CD4-positive, alpha-beta T cell treated with Interleukin-4 for 1 hour (primary cell): ENCODE results near the gene CPNE8.

ENCODE experiments used
- DNase-seq, 2 donors: peaks; one replicate each; pipeline ENCODE4 v3.0.0-alpha.2; 2020 to 2022

CPNE8 gene

GRCh38 chr12:38713294-38713693 lies 192.1 kb downstream of the CPNE8 start:
- DNase-seq, result no peak

- no peak for DNase-seq
These were observed 194.3 kb downstream of the CPNE8 start for GRCh38 chr12:38711054-38711453.

GRCh38 chr12:38708466-38708865 lies 196.9 kb downstream of the CPNE8 start:
- DNase-seq, result no peak

- DNase-seq, result no peak
These were observed 197.7 kb downstream of the CPNE8 start for GRCh38 chr12:38707648-38708047.

- no peak for DNase-seq
These were observed 208.1 kb downstream of the CPNE8 start for GRCh38 chr12:38697289-38697688.

GRCh38 chr12:38695057-38695456 lies 210.3 kb downstream of the CPNE8 start:
- no peak for DNase-seq

GRCh38 chr12:38691164-38691563 lies 214.2 kb downstream of the CPNE8 start:
- no peak for DNase-seq

- no peak for DNase-seq
These were observed 214.7 kb downstream of the CPNE8 start for GRCh38 chr12:38690646-38691045.

- DNase-seq, result no peak
These were observed 215.7 kb downstream of the CPNE8 start for GRCh38 chr12:38689704-38690103.

- DNase-seq, result no peak
These were observed 216.2 kb downstream of the CPNE8 start for GRCh38 chr12:38689195-38689594.

- DNase-seq, result no peak
These were observed 222.9 kb downstream of the CPNE8 start for GRCh38 chr12:38682521-38682920.

- no peak for DNase-seq
These were observed 235.9 kb downstream of the CPNE8 start for GRCh38 chr12:38669530-38669929.

- DNase-seq, result no peak
These were observed 236.3 kb downstream of the CPNE8 start for GRCh38 chr12:38669081-38669480.

- no peak for DNase-seq
These were observed 239.0 kb downstream of the CPNE8 start for GRCh38 chr12:38666425-38666824.

GRCh38 chr12:38664661-38665269 lies 240.6 kb downstream of the CPNE8 start:
- DNase-seq, result no peak

- DNase-seq, result no peak
These were observed 242.6 kb downstream of the CPNE8 start for GRCh38 chr12:38662829-38663228.

- DNase-seq, result no peak
These were observed 251.7 kb downstream of the CPNE8 start for GRCh38 chr12:38653650-38654049.

GRCh38 chr12:38648813-38649212 lies 256.6 kb downstream of the CPNE8 start:
- DNase-seq, result no peak

GRCh38 chr12:38646146-38646545 lies 259.2 kb downstream of the CPNE8 start:
- DNase-seq, result no peak

- no peak for DNase-seq
These were observed 265.8 kb downstream of the CPNE8 start for GRCh38 chr12:38639625-38640024.

GRCh38 chr12:38638401-38638800 lies 267.0 kb downstream of the CPNE8 start:
- DNase-seq, result no peak

GRCh38 chr12:38633511-38633910 lies 271.9 kb downstream of the CPNE8 start:
- DNase-seq, result no peak

- DNase-seq, result no peak
These were observed 276.3 kb downstream of the CPNE8 start for GRCh38 chr12:38629064-38629463.

GRCh38 chr12:38628288-38628687 lies 277.1 kb downstream of the CPNE8 start:
- DNase-seq, result no peak

- no peak for DNase-seq
These were observed 280.1 kb downstream of the CPNE8 start for GRCh38 chr12:38625306-38625705.

- DNase-seq, result no peak
These were observed 291.2 kb downstream of the CPNE8 start for GRCh38 chr12:38614171-38614570.
